Transverse colon (tissue), 4 donors: ENCODE data around the gene APOC3. TPM values are rescaled to one million over a fixed set of nuclear protein-coding genes. Genes with fewer than 3 reads are reported as not detected.
A peak's percentile ranks its signal among the peaks of the same experiment; 100 is the strongest.

Experiments
- DNase-seq: peaks from one replicate; pipeline ENCODE4 v3.0.0-alpha.2; 2019
- H3K27ac ChIP-seq, 4 donors: fragments of 200-600 bp; sonication (generic); 2 replicates each; pipeline ENCODE4 v1.5.1; 2016 to 2018; ENCODE audit warnings: inconsistent platforms in 4 of 4
- H3K27me3 ChIP-seq: fragments of 200-600 bp; sonication (generic); 2 replicates; pipeline ENCODE4 v1.5.1; 2017; ENCODE audit warnings: inconsistent platforms
- H3K36me3 ChIP-seq, 4 donors: fragments of 200-600 bp; sonication (generic); 2 replicates each; pipeline ENCODE4 v1.5.1; 2017 to 2019; ENCODE audit warnings: inconsistent platforms in 4 of 4
- H3K4me1 ChIP-seq, 4 donors: fragments of 200-600 bp; sonication (generic); 2 replicates each; pipeline ENCODE4 v1.5.1; 2017 to 2020; ENCODE audit warnings: inconsistent platforms in 4 of 4
- H3K4me3 ChIP-seq, 4 donors: fragments of 200-600 bp; sonication (generic); 1 replicate in 1 of 4; 2 replicates in 3 of 4; pipeline versions ENCODE4 v1.5.1 to v1.6.1; 2017 to 2019; ENCODE audit warnings: inconsistent platforms in 4 of 4
- H3K9me3 ChIP-seq, 2 donors: fragments of 200-600 bp; sonication (generic); 2 replicates each; pipeline ENCODE4 v1.5.1; 2017 to 2019; ENCODE audit warnings: inconsistent platforms in 2 of 2
- CTCF ChIP-seq, 5 experiments: fragments of 200-600 bp in 3 of 5; fragments of 450-650 bp in 2 of 5; sonication (generic) in 3 of 5; IDR thresholded peaks; 1 replicate in 2 of 5; 2 replicates in 3 of 5; pipeline ENCODE4 v1.5.1; 2016 to 2017; ENCODE audit warnings: antibody characterized with exemption in 5 of 5, inconsistent platforms in 3 of 5, mild to moderate bottlenecking in 2 of 5, moderate library complexity in 1 of 5
- EP300 ChIP-seq: sonication (generic); formaldehyde crosslinking; IDR thresholded peaks from one replicate; pipeline ENCODE4 v1.6.1; 2017; ENCODE audit warnings: antibody characterized with exemption, low read depth
- POLR2A ChIP-seq: fragments of 450-650 bp; IDR thresholded peaks from one replicate; pipeline ENCODE4 v1.6.1; 2016; ENCODE audit warnings: antibody characterized with exemption, mild to moderate bottlenecking, moderate library complexity
- POLR2AphosphoS5 ChIP-seq, 3 donors: sonication (generic); formaldehyde crosslinking; IDR thresholded peaks; one replicate each; pipeline ENCODE4 v1.6.1; 2016; ENCODE audit warnings: antibody characterized with exemption in 3 of 3
- WGBS, 2 donors: methylation state at CpG; one replicate each; pipeline ENCODE4 v1.1.5; 2018; ENCODE audit warnings: low coverage in 1 of 2; 5-methylcytosine and 5-hydroxymethylcytosine counted together
- in situ Hi-C, 4 donors: fragments of 200-750 bp; cut with MboI; loops; one replicate each; pipeline versions ENCODE4 v1.15.0 to v1.15.1; 2017; ENCODE audit warnings: low sequenced_read_pairs in 3 of 4, low pct_ligation_motif_present in 1 of 4, low pct_unique_long_range_greater_than_20kb in 1 of 4
- intact Hi-C: fragments of 100-400 bp; cut with DNase I; formaldehyde crosslinking; loops from one replicate; pipeline ENCODE4 v1.15.1; 2023; ENCODE audit warnings: low total_unique reads
- total RNA-seq, 4 donors: library from RNA; depleted of rRNA; stranded (reverse); fragments of >200 nt; gene quantifications; one replicate each; pipeline ENCODE4 v1.1.0, GENCODE V29; 2016

The APOC3 gene
- total RNA-seq, 4 donors from 2014 or later: 3.0 to 5.3 TPM; not detected in 2

GRCh38 chr11:116842909-116843308 lies 13.2 kb downstream of the APOC3 start:
- intact Hi-C loops: no loop called here
- no peaks in the 10 kb centered on the region for H3K27me3 ChIP-seq
- peak; percentile 21 for DNase-seq
- no peak overlapping the region for H3K4me3 ChIP-seq
- H3K4me1 ChIP-seq: no peaks in the 10 kb centered on the region
- TF ChIP-seq EP300: no peak
- no peak for TF ChIP-seq POLR2AphosphoS5 (IDR thresholded peaks at IDR 0.05)
- no peak for TF ChIP-seq CTCF (IDR thresholded peaks at IDR 0.05)
- TF ChIP-seq POLR2A: no peak
- no peaks in the 10 kb centered on the region for H3K9me3 ChIP-seq
- in situ Hi-C loops: no loop called here
- 79 to 100% methylated on average over 1 to 4 of the region's 4 CpGs for WGBS, 2 donors
- H3K36me3 ChIP-seq: peaks cover 0 to 36% (median 14%) of the 10 kb centered on the region in 4 donors
- no peak overlapping the region for H3K27ac ChIP-seq

- Histone ChIP-seq H3K4me1 (no peaks in the 10 kb centered on the region), H3K36me3 (peaks cover 0 to 41% (median 16%) of the 10 kb centered on the region in 4 donors), H3K9me3 (no peaks in the 10 kb centered on the region), H3K4me3 (no peak overlapping the region), H3K27me3 (no peaks in the 10 kb centered on the region), H3K27ac (no peak overlapping the region)
- TF ChIP-seq POLR2AphosphoS5 (IDR thresholded peaks at IDR 0.05) (no peak), POLR2A (no peak), CTCF (IDR thresholded peaks at IDR 0.05) (no peak), EP300 (no peak)
- WGBS, 2 donors: 93 to 95% methylated on average over 4 to 9 of the region's 9 CpGs
- DNase-seq: no peak
- intact Hi-C loops: no loop called here
- in situ Hi-C loops: no loop called here
Observed at GRCh38 chr11:116843661-116844060, 14.0 kb downstream of the APOC3 start.

GRCh38 chr11:116844722-116845121 lies 15.0 kb downstream of the APOC3 start:
- intact Hi-C loops: no loop called here
- H3K9me3 ChIP-seq: no peaks in the 10 kb centered on the region
- 90 to 100% methylated on average over 2 to 4 of the region's 4 CpGs for WGBS, 2 donors
- H3K4me3 ChIP-seq: no peak overlapping the region
- H3K4me1 ChIP-seq: no peaks in the 10 kb centered on the region
- in situ Hi-C loops: no loop called here
- no peaks in the 10 kb centered on the region for H3K27me3 ChIP-seq
- H3K27ac ChIP-seq: no peak overlapping the region
- DNase-seq: no peak
- H3K36me3 ChIP-seq: peaks cover 0 to 47% (median 18%) of the 10 kb centered on the region in 4 donors
- no peak for TF ChIP-seq POLR2A
- TF ChIP-seq CTCF (IDR thresholded peaks at IDR 0.05): no peak
- TF ChIP-seq POLR2AphosphoS5 (IDR thresholded peaks at IDR 0.05): no peak
- TF ChIP-seq EP300: no peak

GRCh38 chr11:116847612-116848011 lies 17.9 kb downstream of the APOC3 start:
- intact Hi-C loops: no loop called here
- H3K4me1 ChIP-seq: peaks cover 8 to 21% (median 15%) of the 10 kb centered on the region in 4 donors
- peaks cover 0 to 47% (median 18%) of the 10 kb centered on the region in 4 donors for H3K36me3 ChIP-seq
- H3K27me3 ChIP-seq: no peaks in the 10 kb centered on the region
- no peak for TF ChIP-seq POLR2AphosphoS5 (IDR thresholded peaks at IDR 0.05)
- TF ChIP-seq CTCF (IDR thresholded peaks at IDR 0.05): no peak
- TF ChIP-seq EP300: no peak
- TF ChIP-seq POLR2A: no peak
- 96% methylated on average over 4 of the region's 4 CpGs; no CpG with 5 or more reads in 1 of the 2 donors for WGBS, 2 donors
- H3K4me3 ChIP-seq: no peak overlapping the region
- no peaks in the 10 kb centered on the region for H3K9me3 ChIP-seq
- no peak for DNase-seq
- in situ Hi-C loops: no loop called here
- no peak overlapping the region for H3K27ac ChIP-seq
